Stomach smooth muscle (tissue), 2 donors: ENCODE results near the gene OLA1.
A peak's percentile ranks its signal among the peaks of the same experiment; 100 is the strongest.

Source experiments
- H3K27ac ChIP-seq: one replicate; pipeline ENCODE4 v1.7.0; 2013; ENCODE audit warnings: mild to moderate bottlenecking, low read length, inconsistent platforms
- H3K27me3 ChIP-seq, 2 donors: one replicate each; pipeline ENCODE4 v1.7.0; 2013; ENCODE audit warnings: low read length in 2 of 2; ENCODE audit not compliant: insufficient read depth in 2 of 2, control insufficient read depth in 1 of 2
- H3K36me3 ChIP-seq, 2 donors: one replicate each; pipeline ENCODE4 v1.7.0; 2013; ENCODE audit warnings: low read length in 2 of 2; ENCODE audit not compliant: control insufficient read depth in 2 of 2, insufficient read depth in 2 of 2
- H3K4me1 ChIP-seq: one replicate; pipeline ENCODE4 v1.7.0; 2013; ENCODE audit warnings: low read length; ENCODE audit not compliant: control insufficient read depth, insufficient read depth
- H3K4me3 ChIP-seq, 2 donors: one replicate each; pipeline ENCODE4 v1.7.0; 2013; ENCODE audit warnings: low read length in 2 of 2
- H3K9ac ChIP-seq, 2 donors: one replicate each; pipeline ENCODE4 v1.7.0; 2013; ENCODE audit warnings: low read length in 2 of 2, mild to moderate bottlenecking in 1 of 2
- H3K9me3 ChIP-seq, 2 donors: one replicate each; pipeline ENCODE4 v1.7.0; 2013; ENCODE audit warnings: low read length in 2 of 2; ENCODE audit not compliant: control insufficient read depth in 2 of 2
- donor health status: healthy.
- donor health status: Pancreatic carcinoma.

OLA1 gene

DNA sequence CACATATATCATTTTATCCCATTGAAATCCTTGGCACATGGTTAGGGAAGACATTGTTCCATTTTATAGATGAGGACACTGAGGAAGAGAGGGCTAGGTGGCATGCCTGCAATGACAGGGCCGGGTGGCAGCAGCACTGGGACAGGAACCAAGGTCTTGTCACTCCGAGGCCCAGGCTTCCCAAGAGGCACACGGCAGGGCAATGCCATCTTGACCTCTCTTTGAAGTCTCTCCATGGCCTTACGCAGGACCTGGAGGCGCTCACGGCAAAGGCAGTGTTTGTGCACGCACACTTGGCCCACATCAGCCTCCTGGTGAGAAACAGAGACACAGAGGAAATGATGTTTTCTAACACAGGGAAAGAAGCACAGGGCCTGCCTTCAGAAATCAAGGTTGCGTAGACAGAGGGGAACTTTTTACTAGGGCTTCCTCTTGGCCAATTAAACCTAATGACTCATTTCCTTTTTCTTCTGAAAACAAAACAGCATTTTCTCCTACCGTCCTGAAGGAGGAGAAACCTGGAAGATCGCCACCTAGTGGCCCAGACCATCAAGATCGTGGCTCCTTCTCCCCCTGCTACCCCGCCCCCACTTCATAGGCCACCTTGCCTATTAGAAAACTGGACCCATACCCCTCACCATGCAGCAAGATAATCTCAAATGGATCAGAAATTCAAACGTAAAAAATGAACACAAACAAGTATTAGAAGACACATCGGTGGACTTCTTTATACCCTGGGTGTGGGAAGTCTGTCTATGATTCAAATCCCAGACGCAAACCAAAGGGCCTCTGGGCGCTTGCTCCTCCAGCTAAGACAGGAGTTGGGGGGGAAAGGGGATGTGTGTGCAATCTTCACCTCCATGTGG is 208.5 kb downstream of the OLA1 start:
- Histone ChIP-seq H3K36me3 (no peaks in the 10 kb centered on the region), H3K4me3 (peak overlapping the region; percentile 50 to 72), H3K27ac (peak overlapping the region; percentile 74), H3K4me1 (peaks cover 7% of the 10 kb centered on the region), H3K9me3 (no peaks in the 10 kb centered on the region), H3K9ac (peak overlapping the region; percentile 48 to 71), H3K27me3 (no peaks in the 10 kb centered on the region)

GRCh38 chr2:174038462-174038861 is 209.9 kb downstream of the OLA1 start:
- Histone ChIP-seq H3K27me3 (no peaks in the 10 kb centered on the region), H3K27ac (no peak overlapping the region), H3K4me3 (no peak overlapping the region)

DNA sequence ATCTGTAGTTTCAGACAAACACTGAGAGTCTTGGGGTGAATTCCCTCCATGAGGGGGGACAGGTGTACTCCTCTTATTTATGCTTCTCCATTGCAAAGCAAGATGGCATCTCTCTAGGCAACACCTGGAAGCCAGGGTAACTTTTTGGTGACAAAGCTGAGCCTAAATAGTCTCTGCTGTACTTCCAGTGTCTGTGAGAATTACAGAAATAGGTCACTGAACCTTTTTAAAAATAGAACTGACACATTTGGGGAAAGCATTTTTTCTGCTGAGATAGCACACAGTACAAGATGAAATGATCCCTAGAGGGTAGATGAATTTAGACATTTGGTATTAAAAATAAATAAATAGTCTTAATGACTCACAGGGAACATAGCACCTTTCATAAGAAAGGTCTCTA is 211.5 kb downstream of the OLA1 start:
- no peaks in the 10 kb centered on the region for H3K27me3 ChIP-seq
- H3K4me1 ChIP-seq = peaks cover 7% of the 10 kb centered on the region
- H3K36me3 ChIP-seq = no peaks in the 10 kb centered on the region
- no peaks in the 10 kb centered on the region for H3K9me3 ChIP-seq
- H3K9ac ChIP-seq = no peak overlapping the region
- H3K27ac ChIP-seq = no peak overlapping the region
- no peak overlapping the region for H3K4me3 ChIP-seq

More at GRCh38 chr2:174038462-174038861, 209.9 kb downstream of the OLA1 start:
- H3K36me3 ChIP-seq = no peaks in the 10 kb centered on the region
- no peak overlapping the region for H3K9ac ChIP-seq
- H3K9me3 ChIP-seq = no peaks in the 10 kb centered on the region
- H3K4me1 ChIP-seq = peaks cover 7% of the 10 kb centered on the region

DNA sequence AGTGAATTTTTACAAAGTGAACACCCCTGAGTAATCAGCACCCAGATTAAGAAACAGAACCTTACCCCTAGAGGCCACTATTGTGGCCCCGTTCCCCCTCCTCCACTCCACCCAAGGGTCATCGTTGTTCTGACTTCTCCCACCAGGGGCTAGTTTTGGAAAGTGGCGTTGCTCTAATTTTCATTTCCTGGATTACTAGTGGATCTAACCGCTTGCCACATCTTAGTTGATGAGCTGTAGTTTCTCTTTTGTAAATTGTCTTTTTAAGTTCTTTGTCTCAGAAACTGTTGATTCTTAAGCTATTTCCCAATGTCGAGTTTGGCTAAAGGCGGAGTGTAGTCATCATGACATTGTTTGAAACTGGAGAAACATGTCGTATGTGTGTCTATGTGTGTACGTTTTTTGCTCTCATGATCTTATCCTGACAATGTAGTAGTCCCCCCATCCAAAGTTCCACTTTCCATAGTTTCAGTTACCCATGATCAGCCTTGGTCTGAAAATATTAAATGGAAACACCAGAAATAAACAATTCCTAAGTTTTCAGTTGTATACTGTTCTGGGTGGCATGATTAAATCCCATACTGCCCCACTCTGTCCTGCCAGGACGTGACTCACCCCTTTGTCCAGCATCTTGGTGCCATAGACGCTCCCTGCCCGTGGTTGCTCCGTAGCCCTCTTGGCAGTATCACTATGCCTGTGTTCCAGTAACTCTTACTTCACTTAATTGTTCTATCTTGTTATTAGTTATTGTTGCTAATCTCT is 212.2 kb downstream of the OLA1 start:
- Histone ChIP-seq H3K4me3 (no peak overlapping the region), H3K27ac (no peak overlapping the region), H3K4me1 (peaks cover 7% of the 10 kb centered on the region), H3K36me3 (no peaks in the 10 kb centered on the region), H3K9ac (no peak overlapping the region), H3K27me3 (no peaks in the 10 kb centered on the region), H3K9me3 (no peaks in the 10 kb centered on the region)

DNA sequence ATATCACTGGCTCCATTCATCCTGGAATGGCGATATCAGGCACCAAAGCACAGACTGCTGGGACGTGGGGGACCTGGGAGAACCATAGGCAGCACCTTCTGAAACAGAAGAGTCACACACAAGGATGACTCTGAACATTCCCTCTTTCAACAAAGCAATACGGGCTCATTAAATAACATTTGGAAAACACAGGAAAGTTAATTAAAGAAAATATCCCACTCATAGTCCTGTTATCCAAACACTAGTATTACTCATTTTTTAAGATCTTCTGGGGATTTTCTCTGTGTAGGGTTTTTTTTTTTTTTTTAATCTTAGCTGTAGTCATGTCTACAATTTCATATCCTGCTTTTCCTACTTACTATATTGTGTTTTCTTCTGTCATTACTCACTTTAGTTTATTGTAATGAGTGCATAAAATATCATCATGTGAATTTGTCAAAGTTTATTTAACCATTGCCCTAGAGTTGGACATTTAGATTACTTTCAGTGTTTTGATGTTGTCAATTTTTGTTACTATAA is 213.2 kb downstream of the OLA1 start:
- Histone ChIP-seq H3K4me3 (no peak overlapping the region), H3K9me3 (no peaks in the 10 kb centered on the region), H3K4me1 (peaks cover 7% of the 10 kb centered on the region), H3K27ac (no peak overlapping the region), H3K27me3 (no peaks in the 10 kb centered on the region), H3K9ac (no peak overlapping the region), H3K36me3 (no peaks in the 10 kb centered on the region)

DNA sequence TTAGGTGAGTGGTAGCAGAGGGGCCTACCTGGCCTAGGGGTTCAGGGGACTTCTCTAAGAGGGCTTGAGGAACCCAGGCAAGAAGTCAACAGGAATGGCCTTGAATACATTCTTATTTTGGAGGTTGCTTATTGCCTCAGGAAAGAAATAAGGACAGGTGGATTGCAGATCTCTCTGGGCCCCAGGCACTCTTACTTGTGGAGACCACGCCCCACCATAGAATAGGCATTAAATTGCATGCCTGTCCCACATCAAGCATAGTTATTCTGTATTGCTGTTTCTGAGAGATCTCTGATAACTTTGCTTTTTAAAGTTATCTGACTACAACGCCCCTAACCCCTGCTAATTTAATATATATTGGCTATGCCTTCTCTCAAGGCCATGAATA is 215.2 kb downstream of the OLA1 start:
- Histone ChIP-seq H3K9me3 (no peaks in the 10 kb centered on the region), H3K4me1 (peaks cover under 1% of the 10 kb centered on the region), H3K27ac (no peak overlapping the region), H3K36me3 (no peaks in the 10 kb centered on the region), H3K4me3 (no peak overlapping the region), H3K9ac (no peak overlapping the region), H3K27me3 (no peaks in the 10 kb centered on the region)

- Histone ChIP-seq H3K9me3 (no peaks in the 10 kb centered on the region), H3K27me3 (no peaks in the 10 kb centered on the region), H3K27ac (no peak overlapping the region), H3K9ac (no peak overlapping the region), H3K4me1 (peaks cover 8% of the 10 kb centered on the region), H3K36me3 (no peaks in the 10 kb centered on the region), H3K4me3 (no peak overlapping the region)
These were observed 217.1 kb downstream of the OLA1 start for GRCh38 chr2:174031226-174031625.

- Histone ChIP-seq H3K36me3 (no peaks in the 10 kb centered on the region), H3K27ac (no peak overlapping the region), H3K27me3 (no peaks in the 10 kb centered on the region), H3K9ac (no peak overlapping the region), H3K4me1 (peaks cover 24% of the 10 kb centered on the region), H3K4me3 (no peak overlapping the region), H3K9me3 (no peaks in the 10 kb centered on the region)
These were observed 219.4 kb downstream of the OLA1 start for GRCh38 chr2:174028935-174029334.

GRCh38 chr2:174027956-174028355 is 220.4 kb downstream of the OLA1 start:
- no peaks in the 10 kb centered on the region for H3K27me3 ChIP-seq
- H3K9me3 ChIP-seq = no peaks in the 10 kb centered on the region
- peaks cover 31% of the 10 kb centered on the region for H3K4me1 ChIP-seq
- no peak overlapping the region for H3K4me3 ChIP-seq
- H3K9ac ChIP-seq = no peak overlapping the region
- H3K36me3 ChIP-seq = no peaks in the 10 kb centered on the region
- no peak overlapping the region for H3K27ac ChIP-seq

GRCh38 chr2:174026122-174026845 is 222.0 kb downstream of the OLA1 start:
- Histone ChIP-seq H3K27me3 (no peaks in the 10 kb centered on the region), H3K4me1 (peaks cover 31% of the 10 kb centered on the region), H3K9me3 (no peaks in the 10 kb centered on the region), H3K27ac (peak overlapping the region; percentile 60), H3K4me3 (no peak overlapping the region), H3K9ac (no peak overlapping the region), H3K36me3 (no peaks in the 10 kb centered on the region)
